Gastrocnemius medialis (tissue), 4 donors: ENCODE results near the gene AFF3. TPM values are rescaled to one million over a fixed set of nuclear protein-coding genes. Genes with fewer than 3 reads are reported as not detected.

Experiments used
- ATAC-seq, 2 donors: fragments of 150-250 bp; one replicate each; pipeline ENCODE4 v1.9.1; 2016
- DNase-seq, 2 donors: peaks; one replicate each; pipeline ENCODE4 v3.0.0-alpha.2; 2019
- H3K27ac ChIP-seq, 4 donors: fragments of 200-600 bp; sonication (generic); 1 replicate in 1 of 4; 2 replicates in 3 of 4; pipeline ENCODE4 v1.5.1; 2016 to 2018; ENCODE audit warnings: mild to moderate bottlenecking in 2 of 4, moderate library complexity in 1 of 4
- H3K27me3 ChIP-seq, 3 donors: fragments of 200-600 bp; sonication (generic) in 2 of 3; 1 replicate in 1 of 3; 2 replicates in 2 of 3; pipeline versions ENCODE4 v1.5.1 to v1.6.0; 2016 to 2019; ENCODE audit warnings: mild to moderate bottlenecking in 1 of 3, moderate library complexity in 1 of 3
- H3K36me3 ChIP-seq, 2 donors: fragments of 200-600 bp; sonication (generic) in 1 of 2; one replicate each; pipeline ENCODE4 v1.5.1; 2017 to 2018
- H3K4me1 ChIP-seq, 2 donors: fragments of 200-600 bp; sonication (generic) in 1 of 2; one replicate each; pipeline ENCODE4 v1.5.1; 2016 to 2017; ENCODE audit warnings: mild to moderate bottlenecking in 2 of 2
- H3K4me3 ChIP-seq, 4 donors: fragments of 200-600 bp; sonication (generic) in 3 of 4; 1 replicate in 1 of 4; 2 replicates in 3 of 4; pipeline ENCODE4 v1.5.1; 2016 to 2019; ENCODE audit warnings: mild to moderate bottlenecking in 2 of 4
- H3K9me3 ChIP-seq, 3 donors: fragments of 200-600 bp; sonication (generic) in 2 of 3; 1 replicate in 1 of 3; 2 replicates in 2 of 3; pipeline ENCODE4 v1.5.1; 2016 to 2019
- CTCF ChIP-seq, 5 experiments: fragments of 450-650 bp in 3 of 5; fragments of 200-600 bp in 2 of 5; sonication (generic) in 2 of 5; IDR thresholded peaks in 4 of 5; conservative IDR thresholded peaks in 1 of 5; 1 replicate in 4 of 5; 2 replicates in 1 of 5; pipeline ENCODE4 v1.5.1; 2016 to 2019; ENCODE audit warnings: antibody characterized with exemption in 5 of 5, mild to moderate bottlenecking in 3 of 5, moderate library complexity in 3 of 5
- POLR2A ChIP-seq, 2 donors: fragments of 450-650 bp; IDR thresholded peaks; one replicate each; pipeline ENCODE4 v1.6.1; 2017; ENCODE audit warnings: antibody characterized with exemption in 2 of 2, mild to moderate bottlenecking in 2 of 2, moderate library complexity in 2 of 2
- in situ Hi-C, 4 donors: fragments of 200-750 bp; cut with MboI; loops; one replicate each; pipeline versions ENCODE4 v1.15.0 to v1.8.0; 2017; ENCODE audit warnings: low sequenced_read_pairs in 4 of 4
- intact Hi-C: fragments of 100-400 bp; cut with DNase I; formaldehyde crosslinking; loops from one replicate; pipeline ENCODE4 v1.15.1; 2023; ENCODE audit warnings: low total_unique reads
- total RNA-seq, 4 donors: library from RNA; depleted of rRNA; stranded (reverse); fragments of >200 nt; gene quantifications; one replicate each; pipeline versions ENCODE4 v1.1.0 to v1.2.3, GENCODE V29; 2016

The AFF3 gene
- total RNA-seq, 4 donors from 2014 or later = 0.22 to 0.55 (median 0.47) TPM

- ATAC-seq (no peak), DNase-seq (no peak)
- Histone ChIP-seq H3K27ac (no peak overlapping the region), H3K9me3 (no peaks in the 10 kb centered on the region), H3K4me3 (no peak overlapping the region), H3K4me1 (no peaks in the 10 kb centered on the region), H3K36me3 (no peaks in the 10 kb centered on the region), H3K27me3 (no peaks in the 10 kb centered on the region)
- in situ Hi-C loops (no loop called here), intact Hi-C loops (no loop called here)
- TF ChIP-seq POLR2A (IDR thresholded peaks at IDR 0.05) (no peak), CTCF (IDR thresholded peaks at IDR 0.05 in 4 of 5, conservative IDR thresholded peaks at IDR 0.05 in 1 of 5) (no peak)
Measured at GRCh38 chr2:100017633-100018032, 124.8 kb downstream of the AFF3 start.

GRCh38 chr2:100016756-100017155, 125.6 kb downstream of the AFF3 start:
- Histone ChIP-seq H3K27me3 (peaks cover 0 to 3% (median 0%) of the 10 kb centered on the region in 3 donors), H3K27ac (no peak overlapping the region)
- ATAC-seq = no peak

GRCh38 chr2:100015849-100016248, 126.5 kb downstream of the AFF3 start:
- DNase-seq (no peak), ATAC-seq (no peak)
- peaks cover 0 to 3% (median 0%) of the 10 kb centered on the region in 3 donors for H3K27me3 ChIP-seq
- TF ChIP-seq POLR2A (IDR thresholded peaks at IDR 0.05) = no peak
- TF ChIP-seq CTCF (IDR thresholded peaks at IDR 0.05 in 4 of 5, conservative IDR thresholded peaks at IDR 0.05 in 1 of 5) = no peak
- H3K27ac ChIP-seq = no peak overlapping the region
- no peaks in the 10 kb centered on the region for H3K9me3 ChIP-seq
- no peak overlapping the region for H3K4me3 ChIP-seq
- intact Hi-C loops (no loop called here), in situ Hi-C loops (no loop called here)
- no peaks in the 10 kb centered on the region for H3K4me1 ChIP-seq
- H3K36me3 ChIP-seq = no peaks in the 10 kb centered on the region

More at GRCh38 chr2:100016756-100017155, 125.6 kb downstream of the AFF3 start:
- Histone ChIP-seq H3K9me3 (no peaks in the 10 kb centered on the region), H3K4me1 (no peaks in the 10 kb centered on the region), H3K36me3 (no peaks in the 10 kb centered on the region), H3K4me3 (no peak overlapping the region)
- no peak for TF ChIP-seq CTCF (IDR thresholded peaks at IDR 0.05 in 4 of 5, conservative IDR thresholded peaks at IDR 0.05 in 1 of 5)
- TF ChIP-seq POLR2A (IDR thresholded peaks at IDR 0.05) = no peak
- in situ Hi-C loops (no loop called here), intact Hi-C loops (no loop called here)
- DNase-seq = no peak

- H3K4me1 ChIP-seq = no peaks in the 10 kb centered on the region
- H3K27ac ChIP-seq = no peak overlapping the region
- no peaks in the 10 kb centered on the region for H3K9me3 ChIP-seq
- no peak overlapping the region for H3K4me3 ChIP-seq
- DNase-seq = no peak
- intact Hi-C loops (no loop called here), in situ Hi-C loops (no loop called here)
- no peak for ATAC-seq
- H3K36me3 ChIP-seq = no peaks in the 10 kb centered on the region
- H3K27me3 ChIP-seq = peaks cover 0 to 5% (median 0%) of the 10 kb centered on the region in 3 donors
- no peak for TF ChIP-seq POLR2A (IDR thresholded peaks at IDR 0.05)
- no peak for TF ChIP-seq CTCF (IDR thresholded peaks at IDR 0.05 in 4 of 5, conservative IDR thresholded peaks at IDR 0.05 in 1 of 5)
Measured at GRCh38 chr2:100013892-100014677, 128.3 kb downstream of the AFF3 start.
